WTC11 (cell line): ENCODE data around the gene IST1. TPM values are rescaled to one million over a fixed set of nuclear protein-coding genes. Genes with fewer than 3 reads are reported as not detected.

Source experiments
- ATF1 ChIP-seq: sonication (generic); formaldehyde crosslinking; IDR thresholded peaks from 2 replicates; pipeline ENCODE4 v1.8.1; 2023; ENCODE audit warnings: mild to moderate bottlenecking, moderate library complexity, missing genetic modification reagents
- CBFB ChIP-seq: sonication (generic); formaldehyde crosslinking; IDR thresholded peaks from 2 replicates; pipeline ENCODE4 v1.8.1; 2022; ENCODE audit warnings: mild to moderate bottlenecking, low read depth, missing genetic modification reagents
- CREB1 ChIP-seq: sonication (generic); formaldehyde crosslinking; IDR thresholded peaks from 2 replicates; pipeline ENCODE4 v1.8.0; 2023; ENCODE audit warnings: mild to moderate bottlenecking, missing genetic modification reagents
- CREM ChIP-seq: sonication (generic); formaldehyde crosslinking; IDR thresholded peaks from 2 replicates; pipeline ENCODE4 v1.8.1; 2022; ENCODE audit warnings: mild to moderate bottlenecking, missing genetic modification reagents, moderate library complexity
- ELF4 ChIP-seq: sonication (generic); formaldehyde crosslinking; IDR thresholded peaks from 2 replicates; pipeline ENCODE4 v1.8.1; 2022; ENCODE audit warnings: low read depth, mild to moderate bottlenecking, moderate library complexity, missing genetic modification reagents
- FOXK1 ChIP-seq: sonication (generic); formaldehyde crosslinking; IDR thresholded peaks from 2 replicates; pipeline ENCODE4 v1.8.0; 2022; ENCODE audit warnings: mild to moderate bottlenecking, moderate library complexity, missing genetic modification reagents
- GABPB1 ChIP-seq: sonication (generic); formaldehyde crosslinking; IDR thresholded peaks from 2 replicates; pipeline ENCODE4 v1.8.1; 2023; ENCODE audit warnings: mild to moderate bottlenecking, missing genetic modification reagents
- GRHL2 ChIP-seq: fragments of 250-450 bp; sonication (Bioruptor Pico); IDR thresholded peaks from 2 replicates; pipeline ENCODE4 v1.8.0; 2022; ENCODE audit warnings: mild to moderate bottlenecking, moderate library complexity; ENCODE audit not compliant: insufficient replicate concordance, severe bottlenecking
- KAT7 ChIP-seq: sonication (generic); formaldehyde crosslinking; IDR thresholded peaks from 2 replicates; pipeline ENCODE4 v1.8.1; 2023; ENCODE audit warnings: missing genetic modification reagents, mild to moderate bottlenecking, borderline replicate concordance
- MYBL2 ChIP-seq: sonication (generic); formaldehyde crosslinking; IDR thresholded peaks from 2 replicates; pipeline ENCODE4 v1.8.1; 2023; ENCODE audit warnings: mild to moderate bottlenecking, moderate library complexity, missing genetic modification reagents
- NFATC4 ChIP-seq: fragments of 250-450 bp; sonication (Bioruptor Pico); IDR thresholded peaks from 2 replicates; pipeline ENCODE4 v1.9.0; 2021; ENCODE audit warnings: mild to moderate bottlenecking
- NFYB ChIP-seq: sonication (generic); formaldehyde crosslinking; conservative IDR thresholded peaks from 2 replicates; pipeline ENCODE4 v1.8.0; 2022; ENCODE audit warnings: low read depth, missing genetic modification reagents
- SP1 ChIP-seq: sonication (generic); formaldehyde crosslinking; conservative IDR thresholded peaks from 2 replicates; pipeline ENCODE4 v1.8.1; 2022; ENCODE audit warnings: missing genetic modification reagents
- ZNF232 ChIP-seq: sonication (generic); formaldehyde crosslinking; IDR thresholded peaks from 2 replicates; pipeline ENCODE4 v1.8.0; 2022; ENCODE audit warnings: mild to moderate bottlenecking, missing genetic modification reagents
- ZNF416 ChIP-seq: fragments of 250-450 bp; sonication (Bioruptor Pico); IDR thresholded peaks from 2 replicates; pipeline ENCODE4 v1.9.0; 2021; ENCODE audit warnings: mild to moderate bottlenecking, inconsistent platforms
- total RNA-seq: library from RNA; stranded (reverse); gene quantifications from 3 replicates; pipeline ENCODE4 v1.2.3, GENCODE V29; 2021
- TF ChIP-seq, protein P1 (sequence below): sonication (generic); formaldehyde crosslinking; IDR thresholded peaks from 2 replicates; pipeline ENCODE4 v1.8.0; 2022; ENCODE audit warnings: mild to moderate bottlenecking, missing genetic modification reagents
- TF ChIP-seq, protein P2 (sequence below): sonication (generic); formaldehyde crosslinking; IDR thresholded peaks from 2 replicates; pipeline ENCODE4 v1.8.1; 2023; ENCODE audit warnings: mild to moderate bottlenecking, missing genetic modification reagents
- TF ChIP-seq, protein P3 (sequence below): sonication (generic); formaldehyde crosslinking; IDR thresholded peaks from 2 replicates; pipeline ENCODE4 v1.8.0; 2022; ENCODE audit warnings: mild to moderate bottlenecking, missing genetic modification reagents
- TF ChIP-seq, protein P4 (sequence below): fragments of 250-450 bp; sonication (Bioruptor Pico); IDR thresholded peaks from 2 replicates; pipeline ENCODE4 v1.9.0; 2021; ENCODE audit warnings: mild to moderate bottlenecking
- TF ChIP-seq, protein P5 (sequence below): sonication (generic); formaldehyde crosslinking; IDR thresholded peaks from 2 replicates; pipeline ENCODE4 v1.8.0; 2022; ENCODE audit warnings: mild to moderate bottlenecking, missing genetic modification reagents
- TF ChIP-seq, protein P6 (sequence below): sonication (generic); formaldehyde crosslinking; conservative IDR thresholded peaks from 2 replicates; pipeline ENCODE4 v1.8.1; 2023; ENCODE audit warnings: mild to moderate bottlenecking, low read depth, missing genetic modification reagents, moderate library complexity
- TF ChIP-seq, protein P7 (sequence below): fragments of 250-450 bp; sonication (Bioruptor Pico); conservative IDR thresholded peaks from 2 replicates; pipeline ENCODE4 v1.9.0; 2021; ENCODE audit warnings: mild to moderate bottlenecking
- TF ChIP-seq, protein P8 (sequence below): sonication (generic); formaldehyde crosslinking; IDR thresholded peaks from 2 replicates; pipeline ENCODE4 v1.8.1; 2023; ENCODE audit warnings: mild to moderate bottlenecking, moderate library complexity, missing genetic modification reagents

Gene IST1
- total RNA-seq, 1 experiment from 2014 or later: 272 TPM

DNA sequence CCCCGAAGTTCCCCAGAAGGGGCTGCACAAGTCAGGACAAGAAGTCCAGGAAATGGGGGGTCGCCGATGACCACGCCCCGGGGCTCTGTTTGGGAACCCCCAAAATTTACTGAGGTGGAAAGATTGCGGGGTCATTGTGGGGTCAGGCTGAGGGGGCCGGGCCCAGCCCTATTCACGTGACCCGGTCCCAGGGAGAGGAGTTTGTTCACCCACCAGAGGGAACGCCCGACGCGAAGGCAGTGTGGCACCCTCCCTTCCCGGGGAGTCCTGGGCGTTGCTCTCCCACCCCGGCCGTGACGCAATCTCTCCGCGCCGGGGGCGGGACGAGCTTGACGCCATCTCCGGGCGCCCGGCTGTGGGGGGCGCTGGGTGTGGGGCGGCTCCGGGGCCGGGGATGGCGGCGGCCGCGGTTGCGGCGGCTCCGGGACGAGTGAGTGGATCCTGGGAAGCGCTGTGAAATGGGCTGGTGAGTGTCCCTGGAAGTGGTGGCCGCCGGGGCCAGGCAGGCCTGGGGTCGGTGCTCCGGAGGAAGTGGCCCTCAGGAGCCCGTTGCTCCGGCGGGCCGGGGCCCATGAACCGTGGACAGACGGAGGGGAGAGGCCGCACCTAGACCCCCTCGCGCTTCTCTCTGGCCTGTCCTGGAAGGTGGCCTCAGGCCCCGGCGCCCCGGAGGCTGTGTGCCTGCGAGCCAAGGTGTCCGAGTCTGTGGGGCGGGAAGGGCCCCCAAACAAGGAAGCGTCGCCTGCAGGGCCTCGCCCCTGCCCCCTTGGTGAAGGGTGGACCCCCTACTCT, 49.5 kb upstream of the IST1 start, which contains the start of gene ATXN1L (continued):
- TF ChIP-seq, protein P1, sequence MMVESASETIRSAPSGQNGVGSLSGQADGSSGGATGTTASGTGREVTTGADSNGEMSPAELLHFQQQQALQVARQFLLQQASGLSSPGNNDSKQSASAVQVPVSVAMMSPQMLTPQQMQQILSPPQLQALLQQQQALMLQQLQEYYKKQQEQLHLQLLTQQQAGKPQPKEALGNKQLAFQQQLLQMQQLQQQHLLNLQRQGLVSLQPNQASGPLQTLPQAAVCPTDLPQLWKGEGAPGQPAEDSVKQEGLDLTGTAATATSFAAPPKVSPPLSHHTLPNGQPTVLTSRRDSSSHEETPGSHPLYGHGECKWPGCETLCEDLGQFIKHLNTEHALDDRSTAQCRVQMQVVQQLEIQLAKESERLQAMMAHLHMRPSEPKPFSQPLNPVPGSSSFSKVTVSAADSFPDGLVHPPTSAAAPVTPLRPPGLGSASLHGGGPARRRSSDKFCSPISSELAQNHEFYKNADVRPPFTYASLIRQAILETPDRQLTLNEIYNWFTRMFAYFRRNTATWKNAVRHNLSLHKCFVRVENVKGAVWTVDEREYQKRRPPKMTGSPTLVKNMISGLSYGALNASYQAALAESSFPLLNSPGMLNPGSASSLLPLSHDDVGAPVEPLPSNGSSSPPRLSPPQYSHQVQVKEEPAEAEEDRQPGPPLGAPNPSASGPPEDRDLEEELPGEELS (CRISPR knock-in tag): peak; percentile 47; the same call in 1 of the 2 replicates
- TF ChIP-seq, protein P2, sequence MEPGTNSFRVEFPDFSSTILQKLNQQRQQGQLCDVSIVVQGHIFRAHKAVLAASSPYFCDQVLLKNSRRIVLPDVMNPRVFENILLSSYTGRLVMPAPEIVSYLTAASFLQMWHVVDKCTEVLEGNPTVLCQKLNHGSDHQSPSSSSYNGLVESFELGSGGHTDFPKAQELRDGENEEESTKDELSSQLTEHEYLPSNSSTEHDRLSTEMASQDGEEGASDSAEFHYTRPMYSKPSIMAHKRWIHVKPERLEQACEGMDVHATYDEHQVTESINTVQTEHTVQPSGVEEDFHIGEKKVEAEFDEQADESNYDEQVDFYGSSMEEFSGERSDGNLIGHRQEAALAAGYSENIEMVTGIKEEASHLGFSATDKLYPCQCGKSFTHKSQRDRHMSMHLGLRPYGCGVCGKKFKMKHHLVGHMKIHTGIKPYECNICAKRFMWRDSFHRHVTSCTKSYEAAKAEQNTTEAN (CRISPR knock-in tag): no peak
- TF ChIP-seq KAT7 (CRISPR knock-in tag) (peak; percentile 88), MYBL2 (CRISPR knock-in tag) (0 out of 2 replicates have a peak, but pooled peaks have one; percentile 50), GABPB1 (CRISPR knock-in tag) (peak; percentile 78), NFYB (no peak), ELF4 (CRISPR knock-in tag) (no peak), ZNF232 (CRISPR knock-in tag) (no peak), CREM (CRISPR knock-in tag) (peak; percentile 100), ATF1 (CRISPR knock-in tag) (peak; percentile 98; the same call in 1 of the 2 replicates), SP1 (peak; percentile 100), FOXK1 (CRISPR knock-in tag) (peak; percentile 88), CREB1 (peak; percentile 87), CBFB (CRISPR knock-in tag) (no peak; the same call in 1 of the 2 replicates), ZNF416 (peak; percentile 20; the same call in 1 of the 2 replicates), GRHL2 (CRISPR knock-in tag) (no peak), NFATC4 (CRISPR knock-in tag) (no peak)
- TF ChIP-seq, protein P3, sequence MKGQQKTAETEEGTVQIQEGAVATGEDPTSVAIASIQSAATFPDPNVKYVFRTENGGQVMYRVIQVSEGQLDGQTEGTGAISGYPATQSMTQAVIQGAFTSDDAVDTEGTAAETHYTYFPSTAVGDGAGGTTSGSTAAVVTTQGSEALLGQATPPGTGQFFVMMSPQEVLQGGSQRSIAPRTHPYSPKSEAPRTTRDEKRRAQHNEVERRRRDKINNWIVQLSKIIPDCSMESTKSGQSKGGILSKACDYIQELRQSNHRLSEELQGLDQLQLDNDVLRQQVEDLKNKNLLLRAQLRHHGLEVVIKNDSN (CRISPR knock-in tag): peak; percentile 81
- TF ChIP-seq, protein P4, sequence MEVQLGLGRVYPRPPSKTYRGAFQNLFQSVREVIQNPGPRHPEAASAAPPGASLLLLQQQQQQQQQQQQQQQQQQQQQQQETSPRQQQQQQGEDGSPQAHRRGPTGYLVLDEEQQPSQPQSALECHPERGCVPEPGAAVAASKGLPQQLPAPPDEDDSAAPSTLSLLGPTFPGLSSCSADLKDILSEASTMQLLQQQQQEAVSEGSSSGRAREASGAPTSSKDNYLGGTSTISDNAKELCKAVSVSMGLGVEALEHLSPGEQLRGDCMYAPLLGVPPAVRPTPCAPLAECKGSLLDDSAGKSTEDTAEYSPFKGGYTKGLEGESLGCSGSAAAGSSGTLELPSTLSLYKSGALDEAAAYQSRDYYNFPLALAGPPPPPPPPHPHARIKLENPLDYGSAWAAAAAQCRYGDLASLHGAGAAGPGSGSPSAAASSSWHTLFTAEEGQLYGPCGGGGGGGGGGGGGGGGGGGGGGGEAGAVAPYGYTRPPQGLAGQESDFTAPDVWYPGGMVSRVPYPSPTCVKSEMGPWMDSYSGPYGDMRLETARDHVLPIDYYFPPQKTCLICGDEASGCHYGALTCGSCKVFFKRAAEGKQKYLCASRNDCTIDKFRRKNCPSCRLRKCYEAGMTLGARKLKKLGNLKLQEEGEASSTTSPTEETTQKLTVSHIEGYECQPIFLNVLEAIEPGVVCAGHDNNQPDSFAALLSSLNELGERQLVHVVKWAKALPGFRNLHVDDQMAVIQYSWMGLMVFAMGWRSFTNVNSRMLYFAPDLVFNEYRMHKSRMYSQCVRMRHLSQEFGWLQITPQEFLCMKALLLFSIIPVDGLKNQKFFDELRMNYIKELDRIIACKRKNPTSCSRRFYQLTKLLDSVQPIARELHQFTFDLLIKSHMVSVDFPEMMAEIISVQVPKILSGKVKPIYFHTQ: no peak
- TF ChIP-seq, protein P5, sequence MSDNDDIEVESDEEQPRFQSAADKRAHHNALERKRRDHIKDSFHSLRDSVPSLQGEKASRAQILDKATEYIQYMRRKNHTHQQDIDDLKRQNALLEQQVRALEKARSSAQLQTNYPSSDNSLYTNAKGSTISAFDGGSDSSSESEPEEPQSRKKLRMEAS: no peak; the same call in 1 of the 2 replicates
- TF ChIP-seq, protein P6, sequence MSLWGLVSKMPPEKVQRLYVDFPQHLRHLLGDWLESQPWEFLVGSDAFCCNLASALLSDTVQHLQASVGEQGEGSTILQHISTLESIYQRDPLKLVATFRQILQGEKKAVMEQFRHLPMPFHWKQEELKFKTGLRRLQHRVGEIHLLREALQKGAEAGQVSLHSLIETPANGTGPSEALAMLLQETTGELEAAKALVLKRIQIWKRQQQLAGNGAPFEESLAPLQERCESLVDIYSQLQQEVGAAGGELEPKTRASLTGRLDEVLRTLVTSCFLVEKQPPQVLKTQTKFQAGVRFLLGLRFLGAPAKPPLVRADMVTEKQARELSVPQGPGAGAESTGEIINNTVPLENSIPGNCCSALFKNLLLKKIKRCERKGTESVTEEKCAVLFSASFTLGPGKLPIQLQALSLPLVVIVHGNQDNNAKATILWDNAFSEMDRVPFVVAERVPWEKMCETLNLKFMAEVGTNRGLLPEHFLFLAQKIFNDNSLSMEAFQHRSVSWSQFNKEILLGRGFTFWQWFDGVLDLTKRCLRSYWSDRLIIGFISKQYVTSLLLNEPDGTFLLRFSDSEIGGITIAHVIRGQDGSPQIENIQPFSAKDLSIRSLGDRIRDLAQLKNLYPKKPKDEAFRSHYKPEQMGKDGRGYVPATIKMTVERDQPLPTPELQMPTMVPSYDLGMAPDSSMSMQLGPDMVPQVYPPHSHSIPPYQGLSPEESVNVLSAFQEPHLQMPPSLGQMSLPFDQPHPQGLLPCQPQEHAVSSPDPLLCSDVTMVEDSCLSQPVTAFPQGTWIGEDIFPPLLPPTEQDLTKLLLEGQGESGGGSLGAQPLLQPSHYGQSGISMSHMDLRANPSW (CRISPR knock-in tag): no peak
- TF ChIP-seq, protein P7, sequence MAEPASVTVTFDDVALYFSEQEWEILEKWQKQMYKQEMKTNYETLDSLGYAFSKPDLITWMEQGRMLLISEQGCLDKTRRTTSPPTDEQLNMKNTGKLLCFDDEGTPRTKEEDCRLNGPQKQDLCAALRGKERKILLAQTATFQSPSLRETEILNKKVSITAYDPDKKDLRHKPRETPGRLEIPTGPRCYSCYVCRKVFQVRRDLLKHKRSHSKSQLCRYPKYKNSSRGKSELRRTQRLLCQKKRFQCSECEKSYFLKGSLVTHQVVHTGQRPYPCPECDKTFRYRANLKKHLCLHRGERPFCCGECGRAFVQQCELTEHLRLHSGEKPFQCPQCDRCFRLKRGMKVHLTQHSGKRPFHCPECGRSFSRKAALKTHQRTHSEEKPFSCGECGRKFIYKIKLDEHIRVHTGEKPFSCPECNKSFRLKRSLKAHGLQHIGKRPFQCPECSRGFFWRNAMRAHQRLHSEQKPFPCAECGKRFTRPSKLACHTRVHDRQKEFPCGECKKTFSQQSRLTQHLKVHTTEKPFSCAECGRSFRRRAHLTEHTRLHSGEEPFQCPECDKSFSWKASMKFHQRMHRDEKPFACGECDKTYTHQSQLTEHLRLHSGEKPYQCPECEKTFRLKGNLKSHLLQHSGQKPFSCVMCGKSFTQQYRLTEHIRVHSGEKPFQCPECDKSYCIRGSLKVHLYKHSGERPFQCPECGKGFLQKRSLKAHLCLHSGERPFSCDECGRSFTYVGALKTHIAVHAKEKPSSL (CRISPR knock-in tag): no peak
- TF ChIP-seq, protein P8, sequence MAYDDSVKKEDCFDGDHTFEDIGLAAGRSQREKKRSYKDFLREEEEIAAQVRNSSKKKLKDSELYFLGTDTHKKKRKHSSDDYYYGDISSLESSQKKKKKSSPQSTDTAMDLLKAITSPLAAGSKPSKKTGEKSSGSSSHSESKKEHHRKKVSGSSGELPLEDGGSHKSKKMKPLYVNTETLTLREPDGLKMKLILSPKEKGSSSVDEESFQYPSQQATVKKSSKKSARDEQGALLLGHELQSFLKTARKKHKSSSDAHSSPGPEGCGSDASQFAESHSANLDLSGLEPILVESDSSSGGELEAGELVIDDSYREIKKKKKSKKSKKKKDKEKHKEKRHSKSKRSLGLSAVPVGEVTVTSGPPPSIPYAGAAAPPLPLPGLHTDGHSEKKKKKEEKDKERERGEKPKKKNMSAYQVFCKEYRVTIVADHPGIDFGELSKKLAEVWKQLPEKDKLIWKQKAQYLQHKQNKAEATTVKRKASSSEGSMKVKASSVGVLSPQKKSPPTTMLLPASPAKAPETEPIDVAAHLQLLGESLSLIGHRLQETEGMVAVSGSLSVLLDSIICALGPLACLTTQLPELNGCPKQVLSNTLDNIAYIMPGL: peak; percentile 64
- TF ChIP-seq, all 79 proteins: peak for 17
